ENCODE data around the gene CAVIN3.
"Not testable (repeated sequence)": the region's sequence is repeated elsewhere in the genome, so short reads cannot be mapped to it uniquely, and the experiment has no call there.

Gene CAVIN3

GRCh38 chr11:6323291-6323905 lies 3.1 kb upstream of the CAVIN3 start:
- DNase-seq, result no peak

- no peak for DNase-seq
Observed at GRCh38 chr11:6321961-6322362, 1.7 kb upstream of the CAVIN3 start.

GRCh38 chr11:6321356-6321755 lies 1.1 kb upstream of the CAVIN3 start:
- no peak for DNase-seq

DNA sequence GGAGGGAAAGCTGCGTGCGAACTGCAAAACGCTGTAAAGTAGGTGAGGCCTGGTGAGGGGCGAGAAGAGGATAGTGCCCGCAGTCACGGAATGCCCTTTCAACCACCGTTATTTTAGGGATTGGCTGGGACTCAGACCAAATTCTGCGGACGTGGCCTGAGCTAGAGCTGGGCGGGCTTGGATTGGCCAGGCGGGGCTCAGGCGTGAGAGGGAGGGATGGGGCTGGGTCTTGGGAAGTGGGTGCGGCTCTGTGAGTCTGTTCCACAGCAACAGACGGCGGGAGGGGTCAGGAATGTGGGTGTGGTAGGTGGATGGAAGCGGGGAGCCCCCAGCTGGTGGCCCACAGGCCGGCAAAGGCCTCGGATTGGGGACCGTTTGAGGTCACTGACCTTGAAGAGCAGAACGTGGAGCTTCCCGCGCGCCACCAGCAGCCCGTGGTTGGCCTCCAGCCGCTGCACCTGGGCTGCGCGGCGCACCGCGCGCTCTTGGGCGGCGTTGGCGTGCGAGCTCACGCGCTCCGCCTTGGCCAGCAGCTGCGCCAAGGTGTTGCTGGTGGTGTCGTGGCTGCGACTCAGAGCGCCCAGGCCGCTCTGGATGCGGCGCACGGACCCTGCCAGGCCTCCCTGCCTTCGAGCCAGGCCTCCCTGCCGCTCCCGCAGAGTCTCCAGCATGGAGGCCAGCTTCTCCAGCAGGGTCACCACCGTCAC lies 444 bp downstream of the CAVIN3 start:
- peak; percentile 41 for DNase-seq

- no peak for DNase-seq
Observed at GRCh38 chr11:6319001-6319703, 1.1 kb downstream of the CAVIN3 start.

- no peak for DNase-seq
Observed at GRCh38 chr11:6318204-6318603, 2.1 kb downstream of the CAVIN3 start.

DNA sequence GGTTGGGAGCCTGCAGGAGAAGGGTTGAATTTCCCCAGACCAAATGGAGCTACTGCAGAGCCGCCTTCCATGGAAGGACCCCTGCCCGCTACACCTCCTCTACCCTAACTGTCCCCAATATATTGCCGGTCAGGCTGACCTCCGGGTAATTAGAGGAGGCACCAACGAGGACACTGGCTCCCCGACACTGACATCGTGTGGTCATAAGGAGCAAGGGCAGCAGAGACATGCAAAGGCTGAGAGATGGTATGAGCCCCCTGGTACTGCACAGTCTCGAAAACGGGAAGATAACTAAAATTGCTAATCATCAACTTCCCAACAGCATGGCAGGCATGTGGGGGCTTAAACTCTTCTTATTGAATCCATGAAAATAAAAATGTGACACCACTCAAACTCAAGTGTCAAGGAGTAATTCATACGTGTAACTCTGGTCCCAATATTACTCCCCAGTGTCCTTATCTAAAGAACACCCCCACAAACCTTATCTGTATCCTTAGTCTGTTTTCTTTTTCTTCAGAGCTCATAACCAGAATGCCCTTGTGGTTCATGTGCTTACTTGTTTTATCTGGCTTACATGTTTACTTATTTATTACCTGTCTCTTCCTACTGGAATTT lies 4.4 kb downstream of the CAVIN3 start:
- DNase-seq, result peak; percentile 46

GRCh38 chr11:6312106-6312505 lies 8.2 kb downstream of the CAVIN3 start:
- DNase-seq, result no peak

DNA sequence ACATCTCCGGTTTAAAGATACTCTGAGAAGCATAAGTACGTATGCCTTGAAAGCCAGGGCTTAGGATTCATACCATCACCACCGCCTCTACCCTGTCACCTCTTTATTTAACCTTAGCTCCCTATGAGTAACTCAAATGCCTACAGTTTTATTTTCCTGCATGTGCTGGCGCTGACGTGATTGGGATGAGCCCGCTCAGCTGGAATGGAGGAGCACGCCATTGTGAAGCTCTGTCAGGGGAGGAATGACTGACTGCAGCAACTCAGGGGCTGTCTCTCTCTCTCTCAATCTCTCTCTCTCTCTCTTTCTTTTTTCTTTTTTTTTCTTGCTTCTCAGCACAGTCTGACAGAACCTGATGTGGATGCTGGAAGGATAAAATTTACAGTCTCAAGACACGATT lies 12.4 kb downstream of the CAVIN3 start:
- DNase-seq, result no peak

- DNase-seq, result no peak
Observed at GRCh38 chr11:6305297-6305696, 15.0 kb downstream of the CAVIN3 start.

DNA sequence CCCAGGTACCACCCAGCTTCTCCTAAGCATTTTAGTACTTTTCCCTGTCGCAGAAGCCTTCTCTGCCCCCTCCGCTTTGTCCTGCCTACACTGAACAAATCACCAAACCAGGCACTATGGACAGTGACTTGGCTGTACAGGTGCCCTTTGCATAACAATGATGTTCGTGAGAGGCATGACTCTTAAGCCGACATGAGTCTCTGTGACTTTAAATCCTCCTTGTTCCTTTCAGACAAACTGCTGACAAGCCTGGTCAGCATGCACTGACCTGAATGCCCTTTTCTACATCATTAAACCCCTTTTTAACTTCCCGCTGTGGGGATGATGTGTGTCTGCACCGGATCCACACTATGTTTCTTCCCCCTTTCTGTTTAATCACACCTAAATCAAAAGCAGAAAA lies 16.6 kb downstream of the CAVIN3 start:
- DNase-seq, result no peak

DNA sequence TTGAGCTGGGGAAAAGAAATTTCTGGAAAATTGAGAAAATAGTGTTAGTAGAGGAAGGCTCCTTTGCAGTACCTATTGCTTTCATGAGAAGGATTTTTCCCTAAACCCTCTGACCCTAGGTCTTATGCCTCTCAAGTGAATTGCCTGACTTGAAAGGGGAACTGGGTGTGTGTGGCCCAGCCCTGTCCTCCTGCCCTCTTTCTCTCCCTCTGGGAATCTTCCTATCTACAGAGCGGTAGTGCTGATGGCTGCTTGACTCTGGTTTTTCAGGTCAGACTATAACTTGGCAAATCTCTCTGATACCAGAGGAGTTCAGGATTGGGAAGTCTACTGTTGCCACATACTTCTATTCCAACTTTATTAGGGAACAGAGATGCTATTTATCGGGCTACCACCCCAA lies 19.2 kb downstream of the CAVIN3 start:
- DNase-seq, result no peak

DNA sequence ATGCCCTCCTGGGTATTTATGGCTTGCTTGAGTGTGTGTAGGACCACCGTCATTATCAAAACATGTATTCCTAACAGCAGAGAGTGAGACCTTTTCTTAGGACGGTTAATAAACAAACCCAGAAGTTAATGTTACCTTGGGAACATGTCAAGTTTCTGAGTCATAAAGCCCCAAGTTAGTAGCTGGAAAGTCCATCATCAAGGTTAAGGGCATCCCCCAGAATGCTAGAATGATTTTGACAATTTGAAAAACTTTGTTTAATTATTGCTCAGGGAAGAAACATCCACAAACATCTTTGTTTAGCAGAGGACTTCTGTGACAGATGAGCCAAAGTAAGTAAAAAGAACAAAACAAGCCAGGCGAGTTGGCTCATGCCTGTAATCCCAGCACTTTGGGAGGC lies 20.0 kb downstream of the CAVIN3 start:
- DNase-seq, result no peak

DNA sequence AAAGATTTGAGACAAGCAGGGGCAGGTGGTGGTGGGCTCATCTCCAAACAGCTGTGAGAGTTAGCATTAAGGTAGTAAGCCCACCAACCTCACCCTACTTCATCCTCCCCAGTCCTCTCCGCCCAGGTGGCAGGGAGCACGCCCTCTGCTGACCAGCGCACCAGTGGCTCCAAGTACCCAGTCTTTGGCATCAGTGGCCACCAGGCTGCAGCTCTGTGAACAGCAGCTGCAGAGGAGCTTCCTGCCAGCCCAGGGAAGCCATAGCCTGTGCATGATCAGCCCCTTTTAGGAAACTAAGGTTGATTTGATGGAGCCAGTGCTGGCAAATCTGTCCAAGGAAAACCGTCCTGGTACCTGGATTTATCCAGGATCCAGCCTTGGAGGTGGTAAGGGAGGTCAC lies 21.7 kb downstream of the CAVIN3 start:
- peak; percentile 47 for DNase-seq

- no peak for DNase-seq
Observed at GRCh38 chr11:6297831-6298230, 22.5 kb downstream of the CAVIN3 start.

GRCh38 chr11:6285019-6285418 lies 35.3 kb downstream of the CAVIN3 start:
- no peak for DNase-seq

DNA sequence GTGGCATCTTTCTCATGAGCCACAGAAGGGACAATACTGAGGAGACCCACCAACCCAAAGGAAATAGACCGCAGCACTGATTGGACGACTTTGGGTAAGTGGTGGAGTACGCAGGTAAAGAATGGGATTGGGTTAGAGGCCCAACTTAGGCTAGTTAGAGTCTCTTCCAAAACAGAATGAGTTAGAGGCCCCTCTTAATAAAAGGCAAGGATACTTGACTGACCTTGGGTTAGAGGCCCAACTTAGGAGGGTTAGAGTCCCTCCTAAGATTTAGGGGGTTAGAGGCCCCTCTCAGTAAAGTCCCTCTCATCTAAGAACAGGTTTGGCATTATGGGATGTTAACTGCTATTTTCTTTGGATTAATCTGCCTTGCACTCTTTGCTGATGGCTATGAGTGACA lies 36.1 kb downstream of the CAVIN3 start:
- DNase-seq, result no peak

DNA sequence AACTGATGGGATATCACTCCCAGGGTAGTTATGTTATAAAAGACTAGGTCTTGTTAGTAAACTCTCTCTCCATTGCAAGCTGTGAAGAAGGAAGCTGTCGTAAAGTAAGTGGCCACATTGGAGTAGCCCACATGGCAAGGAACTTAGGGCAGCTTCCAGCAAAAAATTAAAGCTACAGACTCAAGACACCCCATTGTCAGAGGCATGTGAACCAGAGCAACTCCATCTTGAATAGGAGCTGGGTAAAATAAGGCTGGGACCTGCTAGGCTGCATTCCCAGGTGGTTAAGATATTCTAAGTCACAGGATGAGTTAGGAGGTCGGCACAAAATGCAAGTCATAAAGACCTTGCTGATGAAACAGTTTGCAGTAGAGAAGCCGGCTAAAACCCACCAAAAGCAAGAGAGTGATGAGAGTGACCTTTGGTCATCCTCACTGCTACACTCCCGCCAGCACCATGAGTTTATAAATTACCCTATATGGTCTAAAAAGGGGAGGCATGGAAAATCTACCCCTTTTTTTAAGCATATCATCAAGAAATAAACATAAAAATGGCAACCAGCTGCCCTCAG lies 36.8 kb downstream of the CAVIN3 start:
- no peak for DNase-seq

DNA sequence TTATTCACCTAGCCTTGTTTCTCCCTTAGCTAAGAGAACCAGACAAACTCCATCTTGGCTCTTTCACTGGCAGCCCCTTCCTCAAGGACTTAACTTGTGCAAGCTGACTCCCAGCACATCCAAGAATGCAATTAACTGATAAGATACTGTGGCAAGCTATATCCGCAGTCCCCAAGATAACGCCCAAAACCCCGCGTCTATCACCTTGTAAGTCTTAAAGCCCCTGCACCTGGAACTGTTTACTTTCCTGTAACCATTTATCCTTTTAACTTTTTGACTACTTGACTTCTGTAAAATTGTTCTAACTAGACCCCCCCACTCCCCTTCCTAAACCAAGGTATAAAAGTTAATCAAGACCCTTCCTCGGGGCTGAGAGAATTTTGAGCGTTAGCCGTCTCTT lies 39.5 kb downstream of the CAVIN3 start:
- not testable (repeated sequence) for DNase-seq

DNA sequence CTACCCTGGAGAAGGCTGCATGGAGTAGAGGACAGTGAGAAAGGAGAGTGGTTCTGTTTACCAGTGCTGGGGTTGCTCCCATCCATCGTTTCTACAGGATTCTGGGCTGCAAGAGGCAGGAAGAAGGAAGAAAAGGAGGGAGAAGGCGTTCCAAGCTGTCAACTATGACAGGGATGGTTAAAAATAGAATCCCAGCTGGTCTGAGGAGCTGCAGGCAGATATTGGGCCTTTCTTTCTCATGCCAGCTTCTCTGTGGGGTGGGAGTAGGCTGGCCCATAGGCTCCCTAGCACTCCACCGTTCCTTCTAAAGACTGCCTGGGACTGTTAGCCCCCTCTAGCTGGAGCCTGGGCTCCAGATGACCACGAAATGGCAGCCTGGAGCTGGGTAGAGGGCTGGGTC lies 47.1 kb downstream of the CAVIN3 start:
- DNase-seq, result no peak

GRCh38 chr11:6271598-6271997 lies 48.7 kb downstream of the CAVIN3 start:
- no peak for DNase-seq

DNA sequence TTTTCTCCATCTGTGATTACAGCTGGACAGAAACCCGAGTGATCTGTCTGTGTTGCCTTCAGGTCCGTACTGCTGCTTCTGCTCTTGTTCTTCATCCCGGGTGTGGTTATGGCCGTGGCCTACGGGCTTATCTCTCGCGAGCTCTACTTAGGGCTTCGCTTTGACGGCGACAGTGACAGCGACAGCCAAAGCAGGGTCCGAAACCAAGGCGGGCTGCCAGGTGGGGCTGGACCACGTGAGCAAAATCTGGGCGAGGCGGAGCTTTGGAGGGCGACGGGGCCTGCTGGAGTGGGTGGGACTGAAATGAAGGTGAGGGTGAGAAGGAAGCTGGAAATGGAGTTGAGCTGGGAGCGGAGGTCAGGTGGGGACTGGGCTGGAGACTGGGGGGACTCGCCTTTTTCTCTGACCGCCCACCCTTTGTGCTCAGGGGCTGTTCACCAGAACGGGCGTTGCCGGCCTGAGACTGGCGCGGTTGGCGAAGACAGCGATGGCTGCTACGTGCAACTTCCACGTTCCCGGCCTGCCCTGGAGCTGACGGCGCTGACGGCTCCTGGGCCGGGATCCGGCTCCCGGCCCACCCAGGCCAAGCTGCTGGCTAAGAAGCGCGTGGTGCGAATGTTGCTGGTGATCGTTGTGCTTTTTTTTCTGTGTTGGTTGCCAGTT lies 49.6 kb downstream of the CAVIN3 start:
- DNase-seq, result no peak

DNA sequence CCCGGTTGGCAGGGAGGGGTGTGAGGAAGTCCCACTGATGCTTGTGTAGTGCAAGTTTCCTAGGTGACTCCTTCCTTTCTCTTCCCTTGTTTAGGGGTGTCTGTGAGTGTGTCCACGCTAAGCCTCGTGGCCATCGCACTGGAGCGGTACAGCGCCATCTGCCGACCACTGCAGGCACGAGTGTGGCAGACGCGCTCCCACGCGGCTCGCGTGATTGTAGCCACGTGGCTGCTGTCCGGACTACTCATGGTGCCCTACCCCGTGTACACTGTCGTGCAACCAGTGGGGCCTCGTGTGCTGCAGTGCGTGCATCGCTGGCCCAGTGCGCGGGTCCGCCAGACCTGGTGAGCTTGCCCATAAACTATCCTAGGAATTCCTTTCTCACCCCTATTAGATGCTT lies 50.3 kb downstream of the CAVIN3 start:
- peak; percentile 4 for DNase-seq

All from RPMI8226 (cell line).